ENCODE measurements around the gene SMOC1. TPM values are rescaled to one million over a fixed set of nuclear protein-coding genes. Genes with fewer than 3 reads are reported as not detected.

Gene SMOC1
- total RNA-seq, 1 donor from 2014 or later, result 0.38 TPM

- TF ChIP-seq CTCF (IDR thresholded peaks at IDR 0.05; ENCODE audit: unreplicated experiment), result no peak
- H3K27me3 Mint-ChIP-seq (ENCODE audit: unreplicated experiment), result peaks cover 2% of the 10 kb centered on the region
- no peaks in the 10 kb centered on the region for H3K36me3 Mint-ChIP-seq (ENCODE audit: low read depth, unreplicated experiment)
- no peak for DNase-seq (ENCODE audit: low spot score)
- no peaks in the 10 kb centered on the region for H3K9me3 Mint-ChIP-seq (ENCODE audit: unreplicated experiment)
- no peak overlapping the region for H3K4me3 Mint-ChIP-seq (ENCODE audit: unreplicated experiment)
- no peak overlapping the region for H3K27ac Mint-ChIP-seq (ENCODE audit: unreplicated experiment)
- no peaks in the 10 kb centered on the region for H3K4me1 Mint-ChIP-seq (ENCODE audit: unreplicated experiment)
Observed at GRCh38 chr14:69854598-69854997, 24.6 kb upstream of the SMOC1 start.

- Mint-ChIP-seq H3K9me3 (ENCODE audit: unreplicated experiment) (no peaks in the 10 kb centered on the region), H3K4me1 (ENCODE audit: unreplicated experiment) (no peaks in the 10 kb centered on the region), H3K27me3 (ENCODE audit: unreplicated experiment) (peaks cover 2% of the 10 kb centered on the region), H3K27ac (ENCODE audit: unreplicated experiment) (no peak overlapping the region), H3K36me3 (ENCODE audit: low read depth, unreplicated experiment) (no peaks in the 10 kb centered on the region), H3K4me3 (ENCODE audit: unreplicated experiment) (no peak overlapping the region)
- DNase-seq (ENCODE audit: low spot score), result no peak
- no peak for TF ChIP-seq CTCF (IDR thresholded peaks at IDR 0.05; ENCODE audit: unreplicated experiment)
Observed at GRCh38 chr14:69855180-69855832, 23.9 kb upstream of the SMOC1 start.

GRCh38 chr14:69858801-69859200, 20.4 kb upstream of the SMOC1 start:
- H3K27ac Mint-ChIP-seq (ENCODE audit: unreplicated experiment), result no peak overlapping the region
- no peaks in the 10 kb centered on the region for H3K4me1 Mint-ChIP-seq (ENCODE audit: unreplicated experiment)
- peaks cover 2% of the 10 kb centered on the region for H3K36me3 Mint-ChIP-seq (ENCODE audit: low read depth, unreplicated experiment)
- no peaks in the 10 kb centered on the region for H3K9me3 Mint-ChIP-seq (ENCODE audit: unreplicated experiment)
- H3K27me3 Mint-ChIP-seq (ENCODE audit: unreplicated experiment), result peaks cover 3% of the 10 kb centered on the region
- DNase-seq (ENCODE audit: low spot score), result no peak
- no peak overlapping the region for H3K4me3 Mint-ChIP-seq (ENCODE audit: unreplicated experiment)
- no peak for TF ChIP-seq CTCF (IDR thresholded peaks at IDR 0.05; ENCODE audit: unreplicated experiment)

GRCh38 chr14:69859591-69859990, 19.6 kb upstream of the SMOC1 start:
- H3K4me3 Mint-ChIP-seq (ENCODE audit: unreplicated experiment), result no peak overlapping the region
- H3K4me1 Mint-ChIP-seq (ENCODE audit: unreplicated experiment), result no peaks in the 10 kb centered on the region
- peaks cover 3% of the 10 kb centered on the region for H3K27me3 Mint-ChIP-seq (ENCODE audit: unreplicated experiment)
- DNase-seq (ENCODE audit: low spot score), result no peak
- H3K27ac Mint-ChIP-seq (ENCODE audit: unreplicated experiment), result no peak overlapping the region
- no peaks in the 10 kb centered on the region for H3K9me3 Mint-ChIP-seq (ENCODE audit: unreplicated experiment)
- TF ChIP-seq CTCF (IDR thresholded peaks at IDR 0.05; ENCODE audit: unreplicated experiment), result no peak
- H3K36me3 Mint-ChIP-seq (ENCODE audit: low read depth, unreplicated experiment), result peaks cover 10% of the 10 kb centered on the region

- no peaks in the 10 kb centered on the region for H3K9me3 Mint-ChIP-seq (ENCODE audit: unreplicated experiment)
- no peaks in the 10 kb centered on the region for H3K4me1 Mint-ChIP-seq (ENCODE audit: unreplicated experiment)
- peaks cover 14% of the 10 kb centered on the region for H3K36me3 Mint-ChIP-seq (ENCODE audit: low read depth, unreplicated experiment)
- TF ChIP-seq CTCF (IDR thresholded peaks at IDR 0.05; ENCODE audit: unreplicated experiment), result no peak
- H3K27ac Mint-ChIP-seq (ENCODE audit: unreplicated experiment), result no peak overlapping the region
- no peak for DNase-seq (ENCODE audit: low spot score)
- no peak overlapping the region for H3K4me3 Mint-ChIP-seq (ENCODE audit: unreplicated experiment)
- peaks cover 3% of the 10 kb centered on the region for H3K27me3 Mint-ChIP-seq (ENCODE audit: unreplicated experiment)
Observed at GRCh38 chr14:69860221-69860620, 19.0 kb upstream of the SMOC1 start.
